H1 (cell line): Measurements from ENCODE around the gene CLBA1. TPM values are rescaled to one million over a fixed set of nuclear protein-coding genes. Genes with fewer than 3 reads are reported as not detected.

ENCODE experiments used
- BRCA1 ChIP-seq: IDR thresholded peaks from 2 replicates; pipeline ENCODE4 v1.6.1; 2012; ENCODE audit warnings: low read depth, low read length, improper control_type of control experiment
- POLR2A ChIP-seq, 2 experiments: IDR thresholded peaks; 1 replicate in 1 of 2; 2 replicates in 1 of 2; pipeline ENCODE4 v1.6.1; 2011; ENCODE audit warnings: low read depth in 2 of 2, low read length in 2 of 2, mild to moderate bottlenecking in 2 of 2; ENCODE audit errors: control extremely low read depth in 1 of 2
- SP1 ChIP-seq: IDR thresholded peaks from 2 replicates; pipeline ENCODE4 v1.6.1; 2011; ENCODE audit warnings: low read depth, low read length
- SRF ChIP-seq: IDR thresholded peaks from 2 replicates; pipeline ENCODE4 v1.6.1; 2011; ENCODE audit warnings: mild to moderate bottlenecking, low read depth, low read length, moderate library complexity
- TCF12 ChIP-seq: IDR thresholded peaks from 2 replicates; pipeline ENCODE4 v1.6.1; 2011; ENCODE audit warnings: low read depth, mild to moderate bottlenecking, low read length
- polyA plus RNA-seq, 7 experiments: library from polyadenylated mRNA; depleted of rRNA in 3 of 7; stranded (reverse) in 5 of 7; unstranded in 2 of 7; fragments of >200 nt in 5 of 7; fragments of 200-250 nt in 2 of 7; gene quantifications; 1 replicate in 5 of 7; 2 replicates in 1 of 7; 4 replicates in 1 of 7; pipeline versions ENCODE4 v1.2.1 to v1.2.3, GENCODE V29; 2011 to 2013; ENCODE audit warnings: missing spikeins in 2 of 7, mixed read lengths in 2 of 7
- total RNA-seq: library from RNA; stranded (reverse); fragmentation: NEBNext Ultra II Directional; extraction: Animal tissue kit (Norgen Biotek cat#: 25700); gene quantifications from 2 replicates; pipeline ENCODE4 v1.2.1, GENCODE V29; 2021
- TF ChIP-seq, protein P1 (sequence below), 3 experiments: IDR thresholded peaks; 1 replicate in 2 of 3; 2 replicates in 1 of 3; pipeline versions ENCODE4 v1.5.1 to v1.6.1; 2011; ENCODE audit warnings: low read length in 3 of 3, mild to moderate bottlenecking in 3 of 3, inconsistent platforms in 2 of 3, low read depth in 1 of 3, moderate library complexity in 1 of 3; ENCODE audit not compliant: insufficient read depth in 1 of 3; ENCODE audit errors: control extremely low read depth in 1 of 3
- TF ChIP-seq, protein P2 (sequence below): fragments of 300-600 bp; sonication (generic); IDR thresholded peaks from 2 replicates; pipeline ENCODE4 v1.7.1; 2012; ENCODE audit warnings: low read length, moderate library complexity, mild to moderate bottlenecking, inconsistent platforms; ENCODE audit not compliant: insufficient replicate concordance

Gene CLBA1
- total and polyA plus RNA-seq, 2 of the 8 experiments (the other 6 are each of a cell fraction or from before 2014, with no cell fraction given): 1.6 to 2.4 TPM

DNA sequence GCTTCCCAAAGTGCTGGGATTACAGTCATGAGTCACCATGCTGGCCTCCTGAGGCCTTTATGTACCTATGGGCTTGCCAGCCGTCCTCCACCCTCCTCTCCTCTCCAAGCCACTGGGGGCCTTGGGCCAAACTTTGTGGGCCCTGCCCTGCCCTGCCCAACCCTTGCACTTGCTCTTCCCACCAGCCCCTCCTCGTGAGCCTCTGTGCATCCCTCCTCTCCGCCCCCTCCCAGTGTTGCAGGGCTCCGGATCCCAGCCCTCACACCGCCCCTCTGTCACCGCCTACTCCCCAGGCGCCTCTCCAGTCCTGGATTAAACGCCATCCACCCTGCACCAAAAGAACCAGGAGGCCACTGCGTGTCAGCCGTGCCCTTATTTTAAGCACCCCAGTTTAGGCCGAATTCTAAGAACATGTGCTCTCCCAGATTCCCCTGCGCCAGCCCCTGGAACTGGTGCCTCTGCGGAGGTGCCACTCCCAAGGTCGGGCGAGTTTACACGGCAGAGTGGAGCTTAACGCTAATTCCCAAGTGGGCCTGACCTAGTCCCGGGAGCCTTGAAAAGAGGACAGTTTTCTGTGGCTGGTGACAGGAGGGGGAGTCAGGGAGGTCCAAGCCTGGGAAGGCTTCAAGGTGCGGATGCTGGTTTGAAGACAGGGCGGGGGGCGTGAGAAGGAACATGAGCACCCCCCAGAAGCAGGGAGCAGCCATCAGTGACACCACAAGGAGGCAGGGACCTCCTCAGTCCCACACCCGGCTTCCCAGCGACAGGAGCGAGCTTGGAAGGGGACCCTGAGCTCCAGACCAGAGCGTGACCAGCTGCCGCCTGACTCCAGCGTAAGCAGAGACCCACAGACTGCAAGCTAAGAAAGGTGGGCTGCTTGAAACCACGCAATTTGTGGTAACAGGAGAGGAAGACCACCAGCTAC, 56.5 kb downstream of the CLBA1 start (continued):
- TF ChIP-seq, protein P1, sequence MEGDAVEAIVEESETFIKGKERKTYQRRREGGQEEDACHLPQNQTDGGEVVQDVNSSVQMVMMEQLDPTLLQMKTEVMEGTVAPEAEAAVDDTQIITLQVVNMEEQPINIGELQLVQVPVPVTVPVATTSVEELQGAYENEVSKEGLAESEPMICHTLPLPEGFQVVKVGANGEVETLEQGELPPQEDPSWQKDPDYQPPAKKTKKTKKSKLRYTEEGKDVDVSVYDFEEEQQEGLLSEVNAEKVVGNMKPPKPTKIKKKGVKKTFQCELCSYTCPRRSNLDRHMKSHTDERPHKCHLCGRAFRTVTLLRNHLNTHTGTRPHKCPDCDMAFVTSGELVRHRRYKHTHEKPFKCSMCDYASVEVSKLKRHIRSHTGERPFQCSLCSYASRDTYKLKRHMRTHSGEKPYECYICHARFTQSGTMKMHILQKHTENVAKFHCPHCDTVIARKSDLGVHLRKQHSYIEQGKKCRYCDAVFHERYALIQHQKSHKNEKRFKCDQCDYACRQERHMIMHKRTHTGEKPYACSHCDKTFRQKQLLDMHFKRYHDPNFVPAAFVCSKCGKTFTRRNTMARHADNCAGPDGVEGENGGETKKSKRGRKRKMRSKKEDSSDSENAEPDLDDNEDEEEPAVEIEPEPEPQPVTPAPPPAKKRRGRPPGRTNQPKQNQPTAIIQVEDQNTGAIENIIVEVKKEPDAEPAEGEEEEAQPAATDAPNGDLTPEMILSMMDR (IDR thresholded peaks at IDR 0.05; ENCODE audit: control extremely low read depth in 1 of 3, insufficient read depth in 1 of 3, low read depth in 1 of 3, low read length in 3 of 3): no peak
- no peak for TF ChIP-seq POLR2A (IDR thresholded peaks at IDR 0.05; ENCODE audit: control extremely low read depth in 1 of 2, low read depth in 2 of 2, low read length in 2 of 2)
- no peak for TF ChIP-seq SRF
- no peak for TF ChIP-seq SP1
- TF ChIP-seq, protein P2, sequence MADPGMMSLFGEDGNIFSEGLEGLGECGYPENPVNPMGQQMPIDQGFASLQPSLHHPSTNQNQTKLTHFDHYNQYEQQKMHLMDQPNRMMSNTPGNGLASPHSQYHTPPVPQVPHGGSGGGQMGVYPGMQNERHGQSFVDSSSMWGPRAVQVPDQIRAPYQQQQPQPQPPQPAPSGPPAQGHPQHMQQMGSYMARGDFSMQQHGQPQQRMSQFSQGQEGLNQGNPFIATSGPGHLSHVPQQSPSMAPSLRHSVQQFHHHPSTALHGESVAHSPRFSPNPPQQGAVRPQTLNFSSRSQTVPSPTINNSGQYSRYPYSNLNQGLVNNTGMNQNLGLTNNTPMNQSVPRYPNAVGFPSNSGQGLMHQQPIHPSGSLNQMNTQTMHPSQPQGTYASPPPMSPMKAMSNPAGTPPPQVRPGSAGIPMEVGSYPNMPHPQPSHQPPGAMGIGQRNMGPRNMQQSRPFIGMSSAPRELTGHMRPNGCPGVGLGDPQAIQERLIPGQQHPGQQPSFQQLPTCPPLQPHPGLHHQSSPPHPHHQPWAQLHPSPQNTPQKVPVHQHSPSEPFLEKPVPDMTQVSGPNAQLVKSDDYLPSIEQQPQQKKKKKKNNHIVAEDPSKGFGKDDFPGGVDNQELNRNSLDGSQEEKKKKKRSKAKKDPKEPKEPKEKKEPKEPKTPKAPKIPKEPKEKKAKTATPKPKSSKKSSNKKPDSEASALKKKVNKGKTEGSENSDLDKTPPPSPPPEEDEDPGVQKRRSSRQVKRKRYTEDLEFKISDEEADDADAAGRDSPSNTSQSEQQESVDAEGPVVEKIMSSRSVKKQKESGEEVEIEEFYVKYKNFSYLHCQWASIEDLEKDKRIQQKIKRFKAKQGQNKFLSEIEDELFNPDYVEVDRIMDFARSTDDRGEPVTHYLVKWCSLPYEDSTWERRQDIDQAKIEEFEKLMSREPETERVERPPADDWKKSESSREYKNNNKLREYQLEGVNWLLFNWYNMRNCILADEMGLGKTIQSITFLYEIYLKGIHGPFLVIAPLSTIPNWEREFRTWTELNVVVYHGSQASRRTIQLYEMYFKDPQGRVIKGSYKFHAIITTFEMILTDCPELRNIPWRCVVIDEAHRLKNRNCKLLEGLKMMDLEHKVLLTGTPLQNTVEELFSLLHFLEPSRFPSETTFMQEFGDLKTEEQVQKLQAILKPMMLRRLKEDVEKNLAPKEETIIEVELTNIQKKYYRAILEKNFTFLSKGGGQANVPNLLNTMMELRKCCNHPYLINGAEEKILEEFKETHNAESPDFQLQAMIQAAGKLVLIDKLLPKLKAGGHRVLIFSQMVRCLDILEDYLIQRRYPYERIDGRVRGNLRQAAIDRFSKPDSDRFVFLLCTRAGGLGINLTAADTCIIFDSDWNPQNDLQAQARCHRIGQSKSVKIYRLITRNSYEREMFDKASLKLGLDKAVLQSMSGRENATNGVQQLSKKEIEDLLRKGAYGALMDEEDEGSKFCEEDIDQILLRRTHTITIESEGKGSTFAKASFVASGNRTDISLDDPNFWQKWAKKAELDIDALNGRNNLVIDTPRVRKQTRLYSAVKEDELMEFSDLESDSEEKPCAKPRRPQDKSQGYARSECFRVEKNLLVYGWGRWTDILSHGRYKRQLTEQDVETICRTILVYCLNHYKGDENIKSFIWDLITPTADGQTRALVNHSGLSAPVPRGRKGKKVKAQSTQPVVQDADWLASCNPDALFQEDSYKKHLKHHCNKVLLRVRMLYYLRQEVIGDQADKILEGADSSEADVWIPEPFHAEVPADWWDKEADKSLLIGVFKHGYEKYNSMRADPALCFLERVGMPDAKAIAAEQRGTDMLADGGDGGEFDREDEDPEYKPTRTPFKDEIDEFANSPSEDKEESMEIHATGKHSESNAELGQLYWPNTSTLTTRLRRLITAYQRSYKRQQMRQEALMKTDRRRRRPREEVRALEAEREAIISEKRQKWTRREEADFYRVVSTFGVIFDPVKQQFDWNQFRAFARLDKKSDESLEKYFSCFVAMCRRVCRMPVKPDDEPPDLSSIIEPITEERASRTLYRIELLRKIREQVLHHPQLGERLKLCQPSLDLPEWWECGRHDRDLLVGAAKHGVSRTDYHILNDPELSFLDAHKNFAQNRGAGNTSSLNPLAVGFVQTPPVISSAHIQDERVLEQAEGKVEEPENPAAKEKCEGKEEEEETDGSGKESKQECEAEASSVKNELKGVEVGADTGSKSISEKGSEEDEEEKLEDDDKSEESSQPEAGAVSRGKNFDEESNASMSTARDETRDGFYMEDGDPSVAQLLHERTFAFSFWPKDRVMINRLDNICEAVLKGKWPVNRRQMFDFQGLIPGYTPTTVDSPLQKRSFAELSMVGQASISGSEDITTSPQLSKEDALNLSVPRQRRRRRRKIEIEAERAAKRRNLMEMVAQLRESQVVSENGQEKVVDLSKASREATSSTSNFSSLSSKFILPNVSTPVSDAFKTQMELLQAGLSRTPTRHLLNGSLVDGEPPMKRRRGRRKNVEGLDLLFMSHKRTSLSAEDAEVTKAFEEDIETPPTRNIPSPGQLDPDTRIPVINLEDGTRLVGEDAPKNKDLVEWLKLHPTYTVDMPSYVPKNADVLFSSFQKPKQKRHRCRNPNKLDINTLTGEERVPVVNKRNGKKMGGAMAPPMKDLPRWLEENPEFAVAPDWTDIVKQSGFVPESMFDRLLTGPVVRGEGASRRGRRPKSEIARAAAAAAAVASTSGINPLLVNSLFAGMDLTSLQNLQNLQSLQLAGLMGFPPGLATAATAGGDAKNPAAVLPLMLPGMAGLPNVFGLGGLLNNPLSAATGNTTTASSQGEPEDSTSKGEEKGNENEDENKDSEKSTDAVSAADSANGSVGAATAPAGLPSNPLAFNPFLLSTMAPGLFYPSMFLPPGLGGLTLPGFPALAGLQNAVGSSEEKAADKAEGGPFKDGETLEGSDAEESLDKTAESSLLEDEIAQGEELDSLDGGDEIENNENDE: no peak
- no peak for TF ChIP-seq BRCA1
- no peak for TF ChIP-seq TCF12
